HepG2 (cell line): ENCODE measurements around the gene SALL4. TPM values are rescaled to one million over a fixed set of nuclear protein-coding genes. Genes with fewer than 3 reads are reported as not detected.

ENCODE experiments used
- AGO1 ChIP-seq: fragments of 200-400 bp; formaldehyde crosslinking; IDR thresholded peaks from 2 replicates; pipeline ENCODE4 v1.6.1; 2017; ENCODE audit warnings: mild to moderate bottlenecking, low read depth, low read length, moderate library complexity; ENCODE audit not compliant: poor library complexity, severe bottlenecking
- ATAD3A ChIP-seq: sonication (generic); formaldehyde crosslinking; IDR thresholded peaks from 2 replicates; pipeline ENCODE4 v1.4.0; 2020; ENCODE audit warnings: missing genetic modification reagents
- DBP ChIP-seq: sonication (generic); formaldehyde crosslinking; IDR thresholded peaks from 2 replicates; pipeline ENCODE4 v1.4.0; 2020; ENCODE audit warnings: missing genetic modification reagents; ENCODE audit errors: not compliant biosample characterization
- IRF2 ChIP-seq: IDR thresholded peaks from 2 replicates; pipeline ENCODE4 v1.6.1; 2018; ENCODE audit warnings: missing genetic modification reagents, missing compliant biosample characterization
- MAFG ChIP-seq: sonication (generic); formaldehyde crosslinking; IDR thresholded peaks from 2 replicates; pipeline ENCODE4 v1.5.1; 2020; ENCODE audit warnings: mild to moderate bottlenecking, missing genetic modification reagents
- MTA3 ChIP-seq: sonication (generic); formaldehyde crosslinking; IDR thresholded peaks from 2 replicates; pipeline ENCODE4 v1.4.0; 2020; ENCODE audit warnings: missing genetic modification reagents
- NFYB ChIP-seq: sonication (generic); formaldehyde crosslinking; IDR thresholded peaks from 2 replicates; pipeline ENCODE4 v1.4.0; 2020; ENCODE audit warnings: missing genetic modification reagents
- RXRB ChIP-seq: IDR thresholded peaks from 2 replicates; pipeline ENCODE4 v1.6.1; 2016; ENCODE audit warnings: borderline replicate concordance, missing genetic modification reagents, missing compliant biosample characterization
- SIX1 ChIP-seq: sonication (generic); formaldehyde crosslinking; IDR thresholded peaks from 2 replicates; pipeline ENCODE4 v1.4.0; 2020; ENCODE audit warnings: missing genetic modification reagents, borderline replicate concordance
- ZNF10 ChIP-seq: sonication (generic); formaldehyde crosslinking; IDR thresholded peaks from 2 replicates; pipeline ENCODE4 v1.4.0; 2020; ENCODE audit warnings: mild to moderate bottlenecking, low read depth, missing genetic modification reagents, borderline replicate concordance
- ZNF543 ChIP-seq: sonication (generic); formaldehyde crosslinking; IDR thresholded peaks from 2 replicates; pipeline ENCODE4 v1.4.0; 2020; ENCODE audit warnings: mild to moderate bottlenecking, missing genetic modification reagents
- ZNF749 ChIP-seq: sonication (generic); formaldehyde crosslinking; IDR thresholded peaks from 2 replicates; pipeline ENCODE4 v1.8.0; 2022; ENCODE audit warnings: mild to moderate bottlenecking, missing genetic modification reagents, moderate library complexity, borderline replicate concordance
- ZNF782 ChIP-seq: sonication (generic); formaldehyde crosslinking; IDR thresholded peaks from 2 replicates; pipeline ENCODE4 v1.4.0; 2020; ENCODE audit warnings: missing genetic modification reagents, mild to moderate bottlenecking, borderline replicate concordance
- polyA plus RNA-seq, 8 experiments: library from polyadenylated mRNA; depleted of rRNA in 3 of 8; stranded (reverse) in 7 of 8; unstranded in 1 of 8; fragments of >200 nt; fragmentation: Illumina TruSeq in 4 of 8; extraction: Trizol in 4 of 8; gene quantifications; 2 replicates each; pipeline versions ENCODE4 v1.2.1 to v1.2.3, GENCODE V29; 2011 to 2016; ENCODE audit warnings: low read depth in 4 of 8, missing spikeins in 1 of 8, mixed read lengths in 1 of 8; ENCODE audit not compliant: insufficient read depth in 1 of 8
- total RNA-seq, 5 experiments: library from RNA; depleted of rRNA; stranded (reverse); fragments of >200 nt; fragmentation: Illumina TruSeq; extraction: Trizol; gene quantifications; 2 replicates each; pipeline ENCODE4 v1.2.3, GENCODE V29; 2016; ENCODE audit warnings: low read depth in 1 of 5
- TF ChIP-seq, protein P1 (sequence below): sonication (generic); formaldehyde crosslinking; IDR thresholded peaks from 2 replicates; pipeline ENCODE4 v1.4.0; 2020; ENCODE audit warnings: mild to moderate bottlenecking, missing genetic modification reagents
- TF ChIP-seq, protein P2 (sequence below): sonication (generic); formaldehyde crosslinking; IDR thresholded peaks from 2 replicates; pipeline ENCODE4 v1.4.0; 2020; ENCODE audit warnings: mild to moderate bottlenecking, missing genetic modification reagents, borderline replicate concordance
- TF ChIP-seq, protein P3 (sequence below): IDR thresholded peaks from 2 replicates; pipeline ENCODE4 v1.6.1; 2016; ENCODE audit warnings: low read depth, control low read depth

The SALL4 gene
- total and polyA plus RNA-seq, 2 of the 13 experiments (the other 11 are each of a cell fraction or from before 2014, with no cell fraction given): 0.33 to 1.8 TPM

DNA sequence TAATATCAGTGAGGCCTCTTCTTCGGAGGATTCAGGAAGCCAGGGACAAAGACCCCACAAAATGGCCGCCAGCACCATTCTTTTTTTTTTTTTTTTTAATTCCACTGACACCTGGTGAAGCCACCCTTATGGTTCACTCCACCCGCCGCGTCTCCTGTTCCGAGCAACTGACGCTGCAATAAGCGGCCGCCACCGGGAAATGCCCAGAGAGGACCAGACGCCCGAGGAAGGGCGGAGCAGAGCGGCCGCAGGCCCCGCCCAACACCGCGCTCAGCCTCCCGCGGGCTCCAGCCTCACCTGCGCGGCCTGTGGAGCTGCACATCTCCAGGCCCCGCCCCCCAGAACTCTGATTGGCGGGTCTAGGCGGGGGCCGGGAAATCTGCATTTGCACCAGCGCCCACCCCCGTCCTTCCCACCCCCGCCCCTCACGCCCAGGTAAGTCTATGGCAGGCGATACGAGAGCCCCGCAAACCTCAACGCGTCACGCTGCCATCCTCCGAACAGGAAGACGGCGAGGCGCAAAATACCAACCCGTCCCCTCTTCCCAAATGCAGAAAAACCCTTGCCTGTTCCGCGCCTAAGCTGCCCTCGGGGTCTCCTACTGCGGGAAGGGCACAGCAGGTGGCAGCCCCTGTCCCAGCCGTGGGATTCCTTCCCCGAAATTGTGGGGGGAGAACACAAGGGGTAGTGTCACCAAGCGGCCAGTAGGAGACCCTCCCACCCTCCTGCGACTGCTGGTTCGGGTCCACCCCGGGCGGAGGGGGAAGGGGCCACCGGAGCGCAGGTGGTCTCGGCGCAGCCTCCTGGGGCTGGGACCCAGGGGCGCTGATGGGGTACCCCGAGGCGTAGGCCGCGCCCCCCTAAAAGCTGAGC lies 35.1 kb downstream of the SALL4 start (continued):
- TF ChIP-seq RXRB (CRISPR knock-in tag): 0 out of 2 replicates have a peak, but pooled peaks have one; percentile 28
- no peak for TF ChIP-seq ZNF10 (CRISPR knock-in tag)
- no peak for TF ChIP-seq MTA3
- TF ChIP-seq AGO1: no peak
- no peak for TF ChIP-seq DBP (CRISPR knock-in tag)
- TF ChIP-seq, protein P1, sequence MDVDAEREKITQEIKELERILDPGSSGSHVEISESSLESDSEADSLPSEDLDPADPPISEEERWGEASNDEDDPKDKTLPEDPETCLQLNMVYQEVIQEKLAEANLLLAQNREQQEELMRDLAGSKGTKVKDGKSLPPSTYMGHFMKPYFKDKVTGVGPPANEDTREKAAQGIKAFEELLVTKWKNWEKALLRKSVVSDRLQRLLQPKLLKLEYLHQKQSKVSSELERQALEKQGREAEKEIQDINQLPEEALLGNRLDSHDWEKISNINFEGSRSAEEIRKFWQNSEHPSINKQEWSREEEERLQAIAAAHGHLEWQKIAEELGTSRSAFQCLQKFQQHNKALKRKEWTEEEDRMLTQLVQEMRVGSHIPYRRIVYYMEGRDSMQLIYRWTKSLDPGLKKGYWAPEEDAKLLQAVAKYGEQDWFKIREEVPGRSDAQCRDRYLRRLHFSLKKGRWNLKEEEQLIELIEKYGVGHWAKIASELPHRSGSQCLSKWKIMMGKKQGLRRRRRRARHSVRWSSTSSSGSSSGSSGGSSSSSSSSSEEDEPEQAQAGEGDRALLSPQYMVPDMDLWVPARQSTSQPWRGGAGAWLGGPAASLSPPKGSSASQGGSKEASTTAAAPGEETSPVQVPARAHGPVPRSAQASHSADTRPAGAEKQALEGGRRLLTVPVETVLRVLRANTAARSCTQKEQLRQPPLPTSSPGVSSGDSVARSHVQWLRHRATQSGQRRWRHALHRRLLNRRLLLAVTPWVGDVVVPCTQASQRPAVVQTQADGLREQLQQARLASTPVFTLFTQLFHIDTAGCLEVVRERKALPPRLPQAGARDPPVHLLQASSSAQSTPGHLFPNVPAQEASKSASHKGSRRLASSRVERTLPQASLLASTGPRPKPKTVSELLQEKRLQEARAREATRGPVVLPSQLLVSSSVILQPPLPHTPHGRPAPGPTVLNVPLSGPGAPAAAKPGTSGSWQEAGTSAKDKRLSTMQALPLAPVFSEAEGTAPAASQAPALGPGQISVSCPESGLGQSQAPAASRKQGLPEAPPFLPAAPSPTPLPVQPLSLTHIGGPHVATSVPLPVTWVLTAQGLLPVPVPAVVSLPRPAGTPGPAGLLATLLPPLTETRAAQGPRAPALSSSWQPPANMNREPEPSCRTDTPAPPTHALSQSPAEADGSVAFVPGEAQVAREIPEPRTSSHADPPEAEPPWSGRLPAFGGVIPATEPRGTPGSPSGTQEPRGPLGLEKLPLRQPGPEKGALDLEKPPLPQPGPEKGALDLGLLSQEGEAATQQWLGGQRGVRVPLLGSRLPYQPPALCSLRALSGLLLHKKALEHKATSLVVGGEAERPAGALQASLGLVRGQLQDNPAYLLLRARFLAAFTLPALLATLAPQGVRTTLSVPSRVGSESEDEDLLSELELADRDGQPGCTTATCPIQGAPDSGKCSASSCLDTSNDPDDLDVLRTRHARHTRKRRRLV (CRISPR knock-in tag): peak; percentile 56; the same call in 1 of the 2 replicates
- peak; percentile 55; the same call in 1 of the 2 replicates for TF ChIP-seq ZNF749 (CRISPR knock-in tag)
- peak; percentile 13; the same call in 1 of the 2 replicates for TF ChIP-seq IRF2 (CRISPR knock-in tag)
- TF ChIP-seq ZNF782 (CRISPR knock-in tag): no peak
- TF ChIP-seq, protein P2, sequence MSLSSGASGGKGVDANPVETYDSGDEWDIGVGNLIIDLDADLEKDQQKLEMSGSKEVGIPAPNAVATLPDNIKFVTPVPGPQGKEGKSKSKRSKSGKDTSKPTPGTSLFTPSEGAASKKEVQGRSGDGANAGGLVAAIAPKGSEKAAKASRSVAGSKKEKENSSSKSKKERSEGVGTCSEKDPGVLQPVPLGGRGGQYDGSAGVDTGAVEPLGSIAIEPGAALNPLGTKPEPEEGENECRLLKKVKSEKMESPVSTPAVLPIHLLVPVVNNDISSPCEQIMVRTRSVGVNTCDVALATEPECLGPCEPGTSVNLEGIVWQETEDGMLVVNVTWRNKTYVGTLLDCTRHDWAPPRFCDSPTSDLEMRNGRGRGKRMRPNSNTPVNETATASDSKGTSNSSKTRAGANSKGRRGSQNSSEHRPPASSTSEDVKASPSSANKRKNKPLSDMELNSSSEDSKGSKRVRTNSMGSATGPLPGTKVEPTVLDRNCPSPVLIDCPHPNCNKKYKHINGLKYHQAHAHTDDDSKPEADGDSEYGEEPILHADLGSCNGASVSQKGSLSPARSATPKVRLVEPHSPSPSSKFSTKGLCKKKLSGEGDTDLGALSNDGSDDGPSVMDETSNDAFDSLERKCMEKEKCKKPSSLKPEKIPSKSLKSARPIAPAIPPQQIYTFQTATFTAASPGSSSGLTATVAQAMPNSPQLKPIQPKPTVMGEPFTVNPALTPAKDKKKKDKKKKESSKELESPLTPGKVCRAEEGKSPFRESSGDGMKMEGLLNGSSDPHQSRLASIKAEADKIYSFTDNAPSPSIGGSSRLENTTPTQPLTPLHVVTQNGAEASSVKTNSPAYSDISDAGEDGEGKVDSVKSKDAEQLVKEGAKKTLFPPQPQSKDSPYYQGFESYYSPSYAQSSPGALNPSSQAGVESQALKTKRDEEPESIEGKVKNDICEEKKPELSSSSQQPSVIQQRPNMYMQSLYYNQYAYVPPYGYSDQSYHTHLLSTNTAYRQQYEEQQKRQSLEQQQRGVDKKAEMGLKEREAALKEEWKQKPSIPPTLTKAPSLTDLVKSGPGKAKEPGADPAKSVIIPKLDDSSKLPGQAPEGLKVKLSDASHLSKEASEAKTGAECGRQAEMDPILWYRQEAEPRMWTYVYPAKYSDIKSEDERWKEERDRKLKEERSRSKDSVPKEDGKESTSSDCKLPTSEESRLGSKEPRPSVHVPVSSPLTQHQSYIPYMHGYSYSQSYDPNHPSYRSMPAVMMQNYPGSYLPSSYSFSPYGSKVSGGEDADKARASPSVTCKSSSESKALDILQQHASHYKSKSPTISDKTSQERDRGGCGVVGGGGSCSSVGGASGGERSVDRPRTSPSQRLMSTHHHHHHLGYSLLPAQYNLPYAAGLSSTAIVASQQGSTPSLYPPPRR (CRISPR knock-in tag): no peak; the same call in 1 of the 2 replicates
- no peak for TF ChIP-seq MAFG (CRISPR knock-in tag)
- TF ChIP-seq ATAD3A (CRISPR knock-in tag): no peak
- peak; percentile 81 for TF ChIP-seq NFYB (CRISPR knock-in tag)
- TF ChIP-seq, protein P3, sequence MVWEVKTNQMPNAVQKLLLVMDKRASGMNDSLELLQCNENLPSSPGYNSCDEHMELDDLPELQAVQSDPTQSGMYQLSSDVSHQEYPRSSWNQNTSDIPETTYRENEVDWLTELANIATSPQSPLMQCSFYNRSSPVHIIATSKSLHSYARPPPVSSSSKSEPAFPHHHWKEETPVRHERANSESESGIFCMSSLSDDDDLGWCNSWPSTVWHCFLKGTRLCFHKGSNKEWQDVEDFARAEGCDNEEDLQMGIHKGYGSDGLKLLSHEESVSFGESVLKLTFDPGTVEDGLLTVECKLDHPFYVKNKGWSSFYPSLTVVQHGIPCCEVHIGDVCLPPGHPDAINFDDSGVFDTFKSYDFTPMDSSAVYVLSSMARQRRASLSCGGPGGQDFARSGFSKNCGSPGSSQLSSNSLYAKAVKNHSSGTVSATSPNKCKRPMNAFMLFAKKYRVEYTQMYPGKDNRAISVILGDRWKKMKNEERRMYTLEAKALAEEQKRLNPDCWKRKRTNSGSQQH (CRISPR knock-in tag): peak; percentile 67; the same call in 1 of the 2 replicates
- no peak for TF ChIP-seq ZNF543
- TF ChIP-seq SIX1 (CRISPR knock-in tag): no peak
